GM19025 (cell line): ENCODE data around the gene PALD1.
"Not testable (repeated sequence)": the region's sequence is repeated elsewhere in the genome, so short reads cannot be mapped to it uniquely, and the experiment has no call there.

ENCODE experiments used
- ATAC-seq: cut with Tn5 transposase; IDR thresholded peaks from one replicate; pipeline ENCODE4 v1.9.1; 2021; ENCODE audit warnings: mild to moderate bottlenecking, low read depth, moderate library complexity; ENCODE audit not compliant: unreplicated experiment

Gene PALD1

DNA sequence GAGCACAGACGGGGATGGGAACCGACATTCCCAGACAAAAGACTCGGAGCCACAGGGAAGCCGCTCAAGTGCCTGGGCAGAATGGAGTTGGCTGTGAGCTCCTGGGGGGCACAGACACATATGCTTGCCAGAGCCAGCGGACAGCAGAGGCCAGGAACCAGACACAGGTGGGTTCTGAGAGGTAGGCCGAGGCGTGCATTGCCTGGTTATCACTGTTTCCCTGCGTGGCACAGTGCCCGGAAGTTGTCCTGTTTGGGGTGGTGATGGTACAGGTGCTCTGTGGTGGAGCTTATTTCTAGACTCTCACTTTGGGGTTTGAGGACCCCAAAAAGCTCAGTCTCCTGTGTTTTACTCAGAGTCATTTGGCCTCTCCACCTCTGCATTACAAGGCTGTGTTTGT, 2.5 kb downstream of the PALD1 start:
- ATAC-seq = no peak

GRCh38 chr10:70481831-70482530, 3.4 kb downstream of the PALD1 start:
- no peak for ATAC-seq

- ATAC-seq = no peak
These were observed 4.6 kb downstream of the PALD1 start for GRCh38 chr10:70482982-70483760.

GRCh38 chr10:70483872-70484271, 5.3 kb downstream of the PALD1 start:
- ATAC-seq = not testable (repeated sequence)

DNA sequence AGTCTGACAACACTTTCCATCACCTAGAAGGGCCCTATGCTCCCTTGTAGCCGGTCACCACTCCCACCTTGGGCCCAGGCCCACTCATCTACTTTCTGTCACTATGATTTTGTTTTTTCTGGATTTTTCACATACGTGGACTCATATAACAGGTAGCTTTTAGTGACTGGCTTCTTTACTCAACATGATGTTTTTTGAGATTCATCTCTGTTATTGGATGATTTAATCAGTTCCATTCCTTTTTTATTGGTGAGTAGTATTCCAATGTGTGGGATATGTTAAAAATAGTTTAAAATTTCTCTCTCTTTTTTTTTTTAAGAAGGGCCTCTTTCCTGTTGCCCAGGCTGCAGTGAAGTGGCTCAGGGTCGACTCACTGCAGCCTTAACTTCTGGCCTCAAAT, 9.3 kb downstream of the PALD1 start:
- no peak for ATAC-seq

GRCh38 chr10:70490142-70490541, 11.6 kb downstream of the PALD1 start:
- no peak for ATAC-seq

- ATAC-seq = no peak
These were observed 13.0 kb downstream of the PALD1 start for GRCh38 chr10:70491614-70492013.

- ATAC-seq = peak; percentile 8
These were observed 14.5 kb downstream of the PALD1 start for GRCh38 chr10:70492786-70493659.

GRCh38 chr10:70493660-70494234, 15.2 kb downstream of the PALD1 start:
- peak; percentile 78 for ATAC-seq

DNA sequence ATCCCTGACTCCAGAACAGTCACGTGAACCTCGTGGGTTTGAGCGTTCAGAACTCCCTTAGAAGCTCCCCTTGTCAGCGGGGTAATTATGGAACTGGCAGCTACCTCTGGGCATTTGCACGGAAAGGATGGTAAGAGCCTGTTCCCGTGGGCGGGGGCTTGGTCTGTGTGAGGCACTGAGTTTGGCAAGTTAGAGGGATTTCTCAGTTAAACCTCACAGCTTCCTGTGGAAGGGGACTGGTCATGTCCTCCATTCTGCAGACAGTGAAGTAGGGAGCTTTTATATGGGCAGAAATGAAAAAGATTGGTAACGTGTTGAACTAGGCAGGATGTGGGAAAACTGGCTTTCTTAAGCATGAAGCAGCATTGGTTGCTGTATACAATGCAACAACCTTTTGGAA, 16.0 kb downstream of the PALD1 start:
- ATAC-seq = no peak

GRCh38 chr10:70494966-70495365, 16.4 kb downstream of the PALD1 start:
- ATAC-seq = no peak

DNA sequence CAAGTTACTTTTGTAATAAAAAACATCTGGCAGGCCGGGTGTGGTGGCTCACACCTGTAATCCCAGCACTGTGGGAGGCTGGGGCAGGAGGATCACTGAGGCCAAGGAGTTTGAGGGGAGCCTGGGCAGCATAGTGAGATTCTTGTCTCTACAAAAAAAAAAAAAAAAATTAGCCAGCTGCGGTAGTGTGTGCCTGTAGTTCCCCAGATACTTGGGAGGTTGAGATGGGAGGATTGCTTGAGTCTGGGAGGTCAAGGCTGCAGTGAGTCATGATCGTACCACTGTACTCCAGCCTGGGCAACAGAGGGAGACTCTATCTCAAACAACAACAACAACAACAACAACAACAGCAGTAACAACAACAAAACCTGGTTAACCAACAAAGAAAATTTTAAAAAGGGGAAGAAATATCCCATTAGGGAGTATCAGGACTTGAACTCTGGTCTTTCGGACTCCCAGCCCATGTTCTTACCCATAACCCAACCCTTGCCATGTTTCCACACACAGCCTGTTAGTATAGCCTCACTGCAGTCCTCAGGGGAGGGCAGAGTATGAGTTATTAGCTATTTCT, 17.2 kb downstream of the PALD1 start:
- no peak for ATAC-seq

DNA sequence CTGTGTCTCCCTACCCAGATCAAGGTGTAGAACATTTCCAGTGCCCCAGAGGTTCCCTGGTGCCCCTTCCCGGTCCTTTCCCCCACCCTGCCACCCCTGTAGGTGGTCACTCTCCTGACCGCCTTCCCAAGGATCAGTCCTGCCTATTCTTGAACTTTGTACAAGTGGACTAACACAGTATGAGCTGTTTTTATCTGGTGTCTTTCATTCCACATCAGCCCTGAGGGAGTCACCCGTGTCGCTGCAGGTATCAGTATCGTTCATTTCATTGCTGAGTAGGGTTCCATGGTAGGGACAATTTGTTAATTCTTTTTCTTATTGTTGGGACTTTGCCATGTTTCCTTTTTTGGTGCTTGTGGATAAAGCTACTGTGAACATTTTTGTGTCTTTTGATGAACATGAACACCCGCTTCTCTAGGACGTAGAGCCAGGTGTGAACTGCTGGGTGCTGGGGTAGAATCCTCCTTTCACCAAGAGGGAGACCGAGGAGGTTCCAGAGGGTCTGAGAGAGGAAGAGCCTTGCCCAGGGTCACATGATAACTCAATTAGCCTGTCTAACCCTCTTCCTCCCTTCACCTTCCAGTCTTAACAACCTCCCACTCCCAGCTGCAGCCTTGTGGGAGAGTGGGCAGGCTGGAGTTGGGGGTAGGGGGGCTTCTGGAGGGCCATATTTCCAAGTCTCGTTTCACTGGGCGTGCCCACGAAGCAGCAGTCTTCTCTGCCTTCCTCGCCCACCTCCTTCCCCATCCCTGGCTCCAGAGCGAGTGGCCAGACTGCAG, 18.0 kb downstream of the PALD1 start:
- ATAC-seq = no peak

- ATAC-seq = no peak
These were observed 18.6 kb downstream of the PALD1 start for GRCh38 chr10:70497120-70497545.

DNA sequence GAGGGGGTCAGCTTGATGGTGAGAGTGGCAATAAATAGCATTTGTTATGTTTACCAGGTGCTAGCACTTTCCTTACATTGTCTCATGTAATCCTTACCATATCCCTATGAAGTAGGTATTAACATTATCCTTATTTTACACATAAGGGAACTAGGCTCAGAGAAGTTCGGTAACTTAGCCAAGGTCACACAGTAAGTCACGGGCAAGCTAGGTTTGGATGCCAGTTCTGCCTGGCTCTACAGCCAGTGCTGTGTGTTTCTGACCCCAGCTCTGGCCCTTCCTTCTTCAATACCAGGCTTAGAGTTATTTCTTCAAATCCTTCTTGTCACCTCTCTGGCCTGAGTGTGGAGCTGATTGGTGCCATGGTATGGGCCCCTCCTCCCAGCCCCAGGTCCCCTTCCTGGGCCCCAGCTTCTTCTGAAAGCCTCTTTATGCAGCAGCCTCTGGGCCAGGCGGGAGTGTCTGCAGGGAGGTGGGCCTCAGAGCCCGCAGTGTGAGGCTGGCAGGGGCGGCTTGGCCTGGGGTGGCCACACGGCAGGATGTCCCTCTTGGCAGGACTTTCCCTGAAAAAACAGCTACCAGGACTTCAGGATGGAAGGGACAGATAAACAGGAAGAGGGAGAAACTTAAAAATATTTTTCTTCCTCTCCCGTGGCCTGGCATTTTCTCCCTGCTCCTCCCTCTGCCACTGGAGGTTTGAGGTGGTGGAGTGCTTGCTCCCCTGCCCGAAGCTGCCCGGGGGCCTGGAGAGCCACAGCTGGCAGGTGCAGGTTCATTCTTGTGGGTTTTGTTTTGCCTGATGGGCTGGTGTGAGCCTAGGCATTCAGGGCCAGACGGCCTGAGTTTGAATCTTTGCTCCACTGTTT, 20.6 kb downstream of the PALD1 start:
- ATAC-seq = no peak

DNA sequence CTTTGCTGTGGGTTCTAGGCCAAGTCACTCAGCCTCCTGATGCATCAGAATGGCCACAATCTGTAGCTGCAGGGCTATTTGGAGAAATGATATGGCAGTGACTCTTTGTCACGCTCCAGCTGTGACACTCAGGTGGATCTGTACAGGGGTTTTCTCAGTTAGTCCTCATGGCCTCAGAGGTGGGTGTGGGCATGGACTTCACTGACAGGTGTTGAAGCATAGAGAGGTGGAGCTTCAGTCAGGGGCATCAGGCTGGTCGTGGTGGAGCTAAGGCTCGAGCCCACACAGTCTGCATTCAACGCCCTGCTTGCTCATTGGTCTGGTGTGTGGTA, 21.2 kb downstream of the PALD1 start:
- no peak for ATAC-seq

GRCh38 chr10:70500368-70500767, 21.8 kb downstream of the PALD1 start:
- no peak for ATAC-seq

DNA sequence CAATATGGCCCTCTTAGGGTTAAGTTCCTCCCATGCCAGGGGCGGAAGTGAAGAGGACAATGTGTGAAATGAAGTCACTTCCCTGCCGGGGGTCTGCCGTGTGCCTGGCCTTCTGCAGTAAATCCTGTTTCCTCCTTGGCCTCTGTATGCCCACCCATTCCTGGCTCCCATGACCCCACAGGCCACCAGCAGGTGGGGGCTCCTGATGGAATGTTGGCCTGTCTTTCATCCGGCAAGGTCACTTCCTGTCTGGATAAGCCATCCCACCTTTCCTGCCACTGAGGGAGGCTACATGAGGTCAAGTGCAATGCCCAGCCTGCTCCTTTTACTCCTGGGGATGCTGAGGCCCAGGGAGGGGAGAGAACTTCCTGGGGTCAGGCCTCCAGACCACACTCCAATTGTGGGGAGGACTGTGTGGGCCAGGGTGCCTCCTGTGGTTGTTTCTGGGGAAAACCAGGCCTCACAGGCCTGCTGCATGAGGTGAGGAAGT, 22.3 kb downstream of the PALD1 start:
- ATAC-seq = no peak

- ATAC-seq = no peak
These were observed 23.8 kb downstream of the PALD1 start for GRCh38 chr10:70502406-70502805.
